SK-N-MC (cell line): ENCODE measurements around the gene KCNMA1.

ENCODE experiments used
- EZH2 ChIP-seq: fragments of 200-600 bp; sonication (generic); IDR thresholded peaks from one replicate; pipeline ENCODE4 v1.6.1; 2017; ENCODE audit warnings: antibody characterized with exemption
- FOXP2 ChIP-seq: optimal IDR thresholded peaks from 2 replicates; pipeline ENCODE3; 2011; ENCODE audit warnings: mild to moderate bottlenecking, moderate library complexity; ENCODE audit not compliant: insufficient read depth; ENCODE audit errors: extremely low read length, control extremely low read depth
- POLR2AphosphoS5 ChIP-seq: IDR thresholded peaks from 2 replicates; pipeline ENCODE4 v1.6.1; 2012; ENCODE audit warnings: mild to moderate bottlenecking, low read depth, low read length, borderline replicate concordance

DNA sequence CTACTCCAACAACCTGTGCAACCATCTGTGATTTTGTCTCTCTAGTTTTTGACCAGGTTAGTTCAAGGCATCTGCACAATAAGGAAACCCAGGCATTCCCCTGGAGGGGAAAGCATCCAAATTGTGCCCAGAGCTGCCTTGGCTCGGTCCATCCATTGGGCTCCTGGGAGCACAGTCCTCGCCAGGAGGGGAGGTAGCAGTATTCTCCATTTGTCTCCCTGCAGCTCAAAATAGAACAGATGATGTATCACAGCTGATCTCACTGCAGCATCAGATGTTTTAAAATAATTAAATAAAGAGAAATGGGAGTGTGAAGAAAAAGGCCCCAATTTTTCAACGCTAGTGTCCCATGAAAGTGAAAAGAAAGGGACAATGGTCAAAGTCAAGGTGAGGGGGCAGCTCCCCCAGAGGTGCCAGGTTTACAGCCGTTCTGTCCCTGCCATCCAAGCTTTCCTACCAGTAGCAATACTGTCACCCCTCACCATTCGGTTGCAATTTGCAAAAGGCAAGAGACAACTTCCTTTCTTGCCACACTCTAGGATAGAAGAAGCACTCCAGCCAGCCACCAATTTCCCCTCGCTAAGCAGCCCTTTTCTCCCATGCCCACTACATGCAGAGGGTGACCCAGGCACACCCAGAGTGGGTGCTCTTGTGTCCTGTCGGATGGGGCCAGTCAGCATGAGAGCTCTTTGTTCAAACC, 43.7 kb downstream of the KCNMA1 start:
- TF ChIP-seq POLR2AphosphoS5: no peak
- TF ChIP-seq EZH2: no peak
- TF ChIP-seq FOXP2: no peak
